ENCODE results near the gene VPS13D.

Gene VPS13D

GRCh38 chr1:12511516-12512468 lies 282.0 kb downstream of the VPS13D start:
- Histone ChIP-seq H4K20me1 (ENCODE audit: insufficient read depth, low read length) (no peaks in the 10 kb centered on the region), H3K79me2 (ENCODE audit: insufficient read depth, low read length) (no peaks in the 10 kb centered on the region), H3K9ac (ENCODE audit: low read length) (no peak overlapping the region), H3F3A (ENCODE audit: insufficient read depth, low read length) (no peaks in the 10 kb centered on the region), H3K4me1 (ENCODE audit: insufficient read depth, low read length, severe bottlenecking) (no peaks in the 10 kb centered on the region), H3K27ac (ENCODE audit: low read depth, low read length, poor library complexity, severe bottlenecking) (no peak overlapping the region), H3K36me3 (ENCODE audit: insufficient read depth, low read length) (no peaks in the 10 kb centered on the region), H3K9me2 (ENCODE audit: low read depth, low read length) (no peaks in the 10 kb centered on the region), H3K4me3 (ENCODE audit: low read depth, low read length, poor library complexity, severe bottlenecking) (no peak overlapping the region), H3K4me2 (ENCODE audit: low read length) (no peak overlapping the region), H3K9me3 (ENCODE audit: low read length) (no peaks in the 10 kb centered on the region), H3K27me3 (ENCODE audit: insufficient read depth, low read length) (no peaks in the 10 kb centered on the region), H2AFZ (ENCODE audit: low read length) (no peak overlapping the region)
- TF ChIP-seq CTCF (IDR thresholded peaks at IDR 0.05; ENCODE audit: low read length), result no peak
- TF ChIP-seq EZH2 (IDR thresholded peaks at IDR 0.05; ENCODE audit: borderline replicate concordance, low read length), result no peak

- Histone ChIP-seq H2AFZ (ENCODE audit: low read length) (no peak overlapping the region), H3F3A (ENCODE audit: insufficient read depth, low read length) (no peaks in the 10 kb centered on the region), H3K4me2 (ENCODE audit: low read length) (no peak overlapping the region), H3K27me3 (ENCODE audit: insufficient read depth, low read length) (no peaks in the 10 kb centered on the region), H3K9me2 (ENCODE audit: low read depth, low read length) (no peaks in the 10 kb centered on the region), H3K4me3 (ENCODE audit: low read depth, low read length, poor library complexity, severe bottlenecking) (no peak overlapping the region), H3K9ac (ENCODE audit: low read length) (no peak overlapping the region), H3K9me3 (ENCODE audit: low read length) (no peaks in the 10 kb centered on the region), H3K4me1 (ENCODE audit: insufficient read depth, low read length, severe bottlenecking) (no peaks in the 10 kb centered on the region), H3K36me3 (ENCODE audit: insufficient read depth, low read length) (no peaks in the 10 kb centered on the region), H4K20me1 (ENCODE audit: insufficient read depth, low read length) (no peaks in the 10 kb centered on the region), H3K27ac (ENCODE audit: low read depth, low read length, poor library complexity, severe bottlenecking) (no peak overlapping the region), H3K79me2 (ENCODE audit: insufficient read depth, low read length) (no peaks in the 10 kb centered on the region)
- no peak for TF ChIP-seq CTCF (IDR thresholded peaks at IDR 0.05; ENCODE audit: low read length)
Measured at GRCh38 chr1:12513181-12513580, 283.4 kb downstream of the VPS13D start.

GRCh38 chr1:12514590-12514989 lies 284.8 kb downstream of the VPS13D start:
- Histone ChIP-seq H3K27me3 (ENCODE audit: insufficient read depth, low read length) (no peaks in the 10 kb centered on the region; the same call in 1 of the 2 replicates), H3K36me3 (ENCODE audit: insufficient read depth, low read length) (no peaks in the 10 kb centered on the region), H2AFZ (ENCODE audit: low read length) (no peak overlapping the region), H3K4me3 (ENCODE audit: low read depth, low read length, poor library complexity, severe bottlenecking) (no peak overlapping the region), H3K4me2 (ENCODE audit: low read length) (no peak overlapping the region), H3K9me3 (ENCODE audit: low read length) (no peaks in the 10 kb centered on the region), H3K9me2 (ENCODE audit: low read depth, low read length) (no peaks in the 10 kb centered on the region), H3K9ac (ENCODE audit: low read length) (no peak overlapping the region), H3F3A (ENCODE audit: insufficient read depth, low read length) (no peaks in the 10 kb centered on the region), H3K27ac (ENCODE audit: low read depth, low read length, poor library complexity, severe bottlenecking) (no peak overlapping the region), H3K79me2 (ENCODE audit: insufficient read depth, low read length) (no peaks in the 10 kb centered on the region), H3K4me1 (ENCODE audit: insufficient read depth, low read length, severe bottlenecking) (no peaks in the 10 kb centered on the region), H4K20me1 (ENCODE audit: insufficient read depth, low read length) (no peaks in the 10 kb centered on the region)
- TF ChIP-seq EZH2 (IDR thresholded peaks at IDR 0.05; ENCODE audit: borderline replicate concordance, low read length) (no peak), CTCF (IDR thresholded peaks at IDR 0.05; ENCODE audit: low read length) (no peak)
